HG03558 (cell line): ENCODE measurements around the gene SLC19A2.

ENCODE experiments used
- ATAC-seq: cut with Tn5 transposase; IDR thresholded peaks from one replicate; pipeline ENCODE4 v1.9.1; 2021; ENCODE audit warnings: moderate number of reproducible peaks; ENCODE audit not compliant: unreplicated experiment; ENCODE audit errors: extremely low read depth

The SLC19A2 gene

GRCh38 chr1:169426174-169426705 lies 59.5 kb downstream of the SLC19A2 start:
- no peak for ATAC-seq

GRCh38 chr1:169421309-169421708 lies 64.4 kb downstream of the SLC19A2 start:
- ATAC-seq = no peak

GRCh38 chr1:169414952-169415351 lies 70.8 kb downstream of the SLC19A2 start:
- no peak for ATAC-seq
